ENCODE measurements around the gene RPAIN. TPM values are rescaled to one million over a fixed set of nuclear protein-coding genes. Genes with fewer than 3 reads are reported as not detected.

Gene RPAIN
- polyA plus RNA-seq, 5 donors = 69.6 to 102 (median 87.1) TPM

DNA sequence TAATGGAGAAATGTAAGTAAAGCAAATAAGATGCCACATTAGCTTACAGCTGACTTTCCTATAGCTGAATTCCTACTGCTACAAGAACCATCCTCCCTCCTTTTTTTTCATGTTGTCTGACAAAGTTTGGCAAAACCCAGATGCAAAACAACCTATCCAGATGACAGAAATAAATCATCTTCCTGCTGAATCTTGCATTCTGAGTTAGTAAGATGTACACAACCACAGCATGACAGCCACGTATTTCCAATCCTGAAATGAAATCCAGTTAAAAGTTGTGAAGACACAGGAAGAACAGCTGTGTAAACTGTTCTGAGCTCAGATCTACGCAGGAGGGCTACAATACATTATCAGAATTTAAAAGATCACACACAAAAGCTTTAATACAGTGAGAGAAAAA is 53.9 kb downstream of the RPAIN start:
- no peak for DNase-seq

GRCh38 chr17:5478992-5479391 is 59.0 kb downstream of the RPAIN start:
- DNase-seq = no peak

DNA sequence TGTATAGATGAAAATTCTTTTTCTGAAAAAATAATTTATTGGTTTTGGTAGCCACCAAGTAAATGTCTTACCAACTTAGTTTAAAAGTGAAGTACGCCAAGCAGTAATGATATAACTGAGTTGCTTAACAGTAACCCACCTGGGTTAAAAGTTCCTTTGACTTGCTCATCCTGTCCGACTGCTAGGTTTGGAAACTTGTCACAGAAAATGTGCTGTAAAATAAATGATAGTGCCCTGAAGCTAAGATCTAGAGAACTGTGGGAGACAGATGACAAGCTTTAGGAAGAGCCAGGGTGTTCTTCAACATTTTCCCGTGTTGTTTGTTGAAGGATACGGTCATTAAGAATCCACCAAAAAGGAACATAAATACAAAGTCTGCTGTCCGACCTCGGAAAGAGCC is 61.0 kb downstream of the RPAIN start:
- DNase-seq = no peak

GRCh38 chr17:5481451-5481850 is 61.5 kb downstream of the RPAIN start:
- DNase-seq = no peak

Other genes with a start within 250 kb of the RPAIN start
- 10 to 100 TPM; 13.7 to 25.4 (median 18.4) TPM for gene ZNF594, start 228.3 kb upstream of the RPAIN start, polyA plus RNA-seq (ENCODE audit: insufficient read depth in 1 of 5, insufficient read length in 5 of 5, low replicate concordance in 1 of 5)
- 1 to 10 TPM; 1.4 to 2.5 (median 2.1) TPM for gene SCIMP, start 185.3 kb upstream of the RPAIN start, polyA plus RNA-seq (ENCODE audit: insufficient read depth in 1 of 5, insufficient read length in 5 of 5, low replicate concordance in 1 of 5)
- gene RABEP1, start 137.9 kb upstream of the RPAIN start, polyA plus RNA-seq (ENCODE audit: insufficient read depth in 1 of 5, insufficient read length in 5 of 5, low replicate concordance in 1 of 5) = 10 to 100 TPM; 47.0 to 59.2 (median 56.1) TPM
- gene NUP88, start 520 bp upstream of the RPAIN start, polyA plus RNA-seq (ENCODE audit: insufficient read depth in 1 of 5, insufficient read length in 5 of 5, low replicate concordance in 1 of 5) = 10 to 100 TPM; 54.1 to 82.8 (median 63.8) TPM
- 100 to 1,000 TPM; 103 to 120 (median 110) TPM for gene C1QBP, start 19.0 kb downstream of the RPAIN start, polyA plus RNA-seq (ENCODE audit: insufficient read depth in 1 of 5, insufficient read length in 5 of 5, low replicate concordance in 1 of 5)
- gene DHX33, start 48.8 kb downstream of the RPAIN start, polyA plus RNA-seq (ENCODE audit: insufficient read depth in 1 of 5, insufficient read length in 5 of 5, low replicate concordance in 1 of 5) = 10 to 100 TPM; 16.7 to 20.7 (median 18.6) TPM
- gene DERL2, start 66.0 kb downstream of the RPAIN start, polyA plus RNA-seq (ENCODE audit: insufficient read depth in 1 of 5, insufficient read length in 5 of 5, low replicate concordance in 1 of 5) = 10 to 100 TPM; 68.1 to 82.1 (median 69.4) TPM
- gene MIS12, start 66.4 kb downstream of the RPAIN start, polyA plus RNA-seq (ENCODE audit: insufficient read depth in 1 of 5, insufficient read length in 5 of 5, low replicate concordance in 1 of 5) = 10 to 100 TPM; 28.1 to 39.2 (median 32.7) TPM
- 10 to 100 TPM; 30.2 to 35.5 (median 33.5) TPM for gene NLRP1, start 164.3 kb downstream of the RPAIN start, polyA plus RNA-seq (ENCODE audit: insufficient read depth in 1 of 5, insufficient read length in 5 of 5, low replicate concordance in 1 of 5)